HL-60 (cell line): Measurements from ENCODE around the gene CD81.

ENCODE experiments used
- GABPA ChIP-seq: IDR thresholded peaks from 2 replicates; pipeline ENCODE4 v1.6.1; 2012; ENCODE audit warnings: low read depth
- POLR2AphosphoS5 ChIP-seq: IDR thresholded peaks from 2 replicates; pipeline ENCODE4 v1.6.1; 2012; ENCODE audit warnings: low read depth
- SPI1 ChIP-seq: IDR thresholded peaks from 2 replicates; pipeline ENCODE4 v1.6.1; 2012; ENCODE audit warnings: low read depth, mild to moderate bottlenecking, borderline replicate concordance
- TF ChIP-seq, protein P1 (sequence below): IDR thresholded peaks from one replicate; pipeline ENCODE4 v1.5.1; 2011; ENCODE audit warnings: low read length, control low read depth, inconsistent platforms; ENCODE audit not compliant: insufficient read depth
- TF ChIP-seq, protein P2 (sequence below): IDR thresholded peaks from 2 replicates; pipeline ENCODE4 v1.6.1; 2012; ENCODE audit warnings: low read depth; ENCODE audit not compliant: insufficient replicate concordance

DNA sequence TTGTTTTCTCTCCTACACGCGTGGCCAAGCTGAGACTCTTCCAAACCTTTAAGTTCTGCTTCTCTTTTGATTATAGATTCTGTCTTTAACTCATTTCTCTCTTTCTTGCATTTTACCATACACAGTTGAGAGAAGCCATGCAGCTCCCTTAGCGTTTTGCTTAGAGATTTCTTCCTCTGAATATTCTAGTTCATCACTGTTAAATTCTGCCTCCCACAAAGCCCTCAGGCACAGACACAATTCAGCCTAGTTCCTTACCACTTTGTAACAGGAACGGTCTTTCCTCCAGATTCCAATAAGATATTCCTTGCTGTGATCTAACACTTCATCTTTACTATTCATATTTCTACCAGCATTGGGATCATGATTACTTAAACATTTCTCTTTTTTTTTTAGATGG is 24.7 kb upstream of the CD81 start:
- TF ChIP-seq, protein P1, sequence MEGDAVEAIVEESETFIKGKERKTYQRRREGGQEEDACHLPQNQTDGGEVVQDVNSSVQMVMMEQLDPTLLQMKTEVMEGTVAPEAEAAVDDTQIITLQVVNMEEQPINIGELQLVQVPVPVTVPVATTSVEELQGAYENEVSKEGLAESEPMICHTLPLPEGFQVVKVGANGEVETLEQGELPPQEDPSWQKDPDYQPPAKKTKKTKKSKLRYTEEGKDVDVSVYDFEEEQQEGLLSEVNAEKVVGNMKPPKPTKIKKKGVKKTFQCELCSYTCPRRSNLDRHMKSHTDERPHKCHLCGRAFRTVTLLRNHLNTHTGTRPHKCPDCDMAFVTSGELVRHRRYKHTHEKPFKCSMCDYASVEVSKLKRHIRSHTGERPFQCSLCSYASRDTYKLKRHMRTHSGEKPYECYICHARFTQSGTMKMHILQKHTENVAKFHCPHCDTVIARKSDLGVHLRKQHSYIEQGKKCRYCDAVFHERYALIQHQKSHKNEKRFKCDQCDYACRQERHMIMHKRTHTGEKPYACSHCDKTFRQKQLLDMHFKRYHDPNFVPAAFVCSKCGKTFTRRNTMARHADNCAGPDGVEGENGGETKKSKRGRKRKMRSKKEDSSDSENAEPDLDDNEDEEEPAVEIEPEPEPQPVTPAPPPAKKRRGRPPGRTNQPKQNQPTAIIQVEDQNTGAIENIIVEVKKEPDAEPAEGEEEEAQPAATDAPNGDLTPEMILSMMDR, result no peak
- TF ChIP-seq POLR2AphosphoS5 (no peak), SPI1 (no peak), GABPA (no peak)
- TF ChIP-seq, protein P2, sequence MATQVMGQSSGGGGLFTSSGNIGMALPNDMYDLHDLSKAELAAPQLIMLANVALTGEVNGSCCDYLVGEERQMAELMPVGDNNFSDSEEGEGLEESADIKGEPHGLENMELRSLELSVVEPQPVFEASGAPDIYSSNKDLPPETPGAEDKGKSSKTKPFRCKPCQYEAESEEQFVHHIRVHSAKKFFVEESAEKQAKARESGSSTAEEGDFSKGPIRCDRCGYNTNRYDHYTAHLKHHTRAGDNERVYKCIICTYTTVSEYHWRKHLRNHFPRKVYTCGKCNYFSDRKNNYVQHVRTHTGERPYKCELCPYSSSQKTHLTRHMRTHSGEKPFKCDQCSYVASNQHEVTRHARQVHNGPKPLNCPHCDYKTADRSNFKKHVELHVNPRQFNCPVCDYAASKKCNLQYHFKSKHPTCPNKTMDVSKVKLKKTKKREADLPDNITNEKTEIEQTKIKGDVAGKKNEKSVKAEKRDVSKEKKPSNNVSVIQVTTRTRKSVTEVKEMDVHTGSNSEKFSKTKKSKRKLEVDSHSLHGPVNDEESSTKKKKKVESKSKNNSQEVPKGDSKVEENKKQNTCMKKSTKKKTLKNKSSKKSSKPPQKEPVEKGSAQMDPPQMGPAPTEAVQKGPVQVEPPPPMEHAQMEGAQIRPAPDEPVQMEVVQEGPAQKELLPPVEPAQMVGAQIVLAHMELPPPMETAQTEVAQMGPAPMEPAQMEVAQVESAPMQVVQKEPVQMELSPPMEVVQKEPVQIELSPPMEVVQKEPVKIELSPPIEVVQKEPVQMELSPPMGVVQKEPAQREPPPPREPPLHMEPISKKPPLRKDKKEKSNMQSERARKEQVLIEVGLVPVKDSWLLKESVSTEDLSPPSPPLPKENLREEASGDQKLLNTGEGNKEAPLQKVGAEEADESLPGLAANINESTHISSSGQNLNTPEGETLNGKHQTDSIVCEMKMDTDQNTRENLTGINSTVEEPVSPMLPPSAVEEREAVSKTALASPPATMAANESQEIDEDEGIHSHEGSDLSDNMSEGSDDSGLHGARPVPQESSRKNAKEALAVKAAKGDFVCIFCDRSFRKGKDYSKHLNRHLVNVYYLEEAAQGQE, result no peak
